Measurements from ENCODE around the gene EIF1. TPM values are rescaled to one million over a fixed set of nuclear protein-coding genes. Genes with fewer than 3 reads are reported as not detected.
A peak's percentile ranks its signal among the peaks of the same experiment; 100 is the strongest.

The EIF1 gene
- total and polyA plus RNA-seq, 2 experiments from 2014 or later, result 285 to 726 TPM

DNA sequence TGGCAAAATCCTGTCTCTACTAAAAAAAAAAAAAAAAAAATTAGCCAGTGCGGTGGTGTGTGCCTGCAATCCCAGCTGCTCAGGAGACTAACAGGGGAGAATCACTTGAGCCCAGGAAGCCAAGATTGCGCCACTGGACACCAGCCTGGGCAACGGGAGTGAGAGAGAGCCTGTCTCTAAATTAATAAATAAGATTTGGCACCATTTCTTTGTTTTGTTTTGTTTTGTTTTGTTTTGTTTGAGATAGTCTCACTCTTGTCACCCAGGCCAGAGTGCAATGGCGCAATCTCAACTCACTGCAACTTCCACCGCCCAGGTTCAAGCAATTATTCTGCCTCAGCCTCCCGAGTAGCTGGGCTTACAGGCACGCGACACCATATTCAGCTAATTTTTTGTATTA lies 14.0 kb downstream of the EIF1 start:
- Histone ChIP-seq H3K36me3 (no peaks in the 10 kb centered on the region), H3K4me3 (no peak overlapping the region), H3K27me3 (no peaks in the 10 kb centered on the region), H3K9me3 (ENCODE audit: low read depth) (no peaks in the 10 kb centered on the region), H3K4me1 (ENCODE audit: low read depth) (no peaks in the 10 kb centered on the region), H3K27ac (no peak overlapping the region)
- no peak for TF ChIP-seq CTCF (IDR thresholded peaks at IDR 0.05; ENCODE audit: low read depth, low read length)
- no peak for DNase-seq (ENCODE audit: low read depth in 1 of 2, low spot score in 1 of 2)

- Histone ChIP-seq H3K4me3 (no peak overlapping the region), H3K27me3 (peaks cover 8% of the 10 kb centered on the region), H3K4me1 (ENCODE audit: low read depth) (no peaks in the 10 kb centered on the region), H3K36me3 (no peaks in the 10 kb centered on the region), H3K9me3 (ENCODE audit: low read depth) (no peaks in the 10 kb centered on the region), H3K27ac (no peak overlapping the region)
- TF ChIP-seq CTCF (IDR thresholded peaks at IDR 0.05; ENCODE audit: low read depth, low read length), result no peak
- DNase-seq (ENCODE audit: low read depth in 1 of 2, low spot score in 1 of 2), result peak in 1 of 2 donors; percentile 49
Observed at GRCh38 chr17:41705271-41705991, 16.7 kb downstream of the EIF1 start.

DNA sequence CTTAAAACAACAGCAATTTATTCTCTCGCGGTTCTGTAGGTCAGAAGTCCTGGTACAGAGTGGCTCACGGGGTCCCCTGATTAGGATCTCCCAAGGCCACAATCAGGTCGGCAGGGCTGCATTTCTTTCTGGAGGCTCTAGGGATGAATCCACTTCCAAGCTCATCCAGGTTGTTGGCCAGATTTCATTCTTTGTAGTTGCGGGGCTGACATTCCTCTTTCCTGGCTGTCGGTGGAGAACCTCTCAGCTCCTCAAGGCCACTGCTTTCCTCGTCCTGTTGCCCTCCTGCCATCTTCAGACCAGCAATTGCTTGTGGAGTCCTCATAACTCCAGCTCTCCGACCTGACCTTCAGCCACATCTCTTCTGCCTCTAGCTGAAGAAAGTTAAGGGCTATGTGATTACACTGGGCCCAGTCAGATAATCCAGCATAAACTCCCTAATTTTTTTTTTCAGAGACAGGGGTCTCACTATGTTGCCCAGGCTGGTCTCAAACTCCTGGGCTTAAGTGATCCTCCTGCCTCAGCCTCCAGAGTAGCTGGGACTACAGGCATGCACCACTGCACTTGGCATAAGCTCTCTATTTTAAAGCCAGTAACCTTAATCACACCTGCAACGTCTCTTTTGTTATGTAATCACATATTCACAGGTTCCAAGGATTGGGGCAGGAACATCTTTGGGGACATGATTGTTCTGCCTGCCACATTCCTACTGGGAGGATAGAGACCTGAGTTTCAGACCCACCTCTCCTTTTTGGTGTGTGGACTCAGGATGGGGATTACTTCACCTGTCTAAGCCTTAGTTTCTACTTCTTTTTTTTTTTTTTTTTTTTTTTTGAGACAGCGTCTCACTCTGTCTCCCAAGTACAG lies 19.4 kb downstream of the EIF1 start:
- no peaks in the 10 kb centered on the region for H3K9me3 ChIP-seq (ENCODE audit: low read depth)
- no peaks in the 10 kb centered on the region for H3K36me3 ChIP-seq
- no peak overlapping the region for H3K4me3 ChIP-seq
- H3K27me3 ChIP-seq, result peaks cover 26% of the 10 kb centered on the region
- TF ChIP-seq CTCF (IDR thresholded peaks at IDR 0.05; ENCODE audit: low read depth, low read length), result no peak
- H3K27ac ChIP-seq, result no peak overlapping the region
- H3K4me1 ChIP-seq (ENCODE audit: low read depth), result no peaks in the 10 kb centered on the region
- DNase-seq (ENCODE audit: low read depth in 1 of 2, low spot score in 1 of 2), result no peak

- TF ChIP-seq CTCF (IDR thresholded peaks at IDR 0.05; ENCODE audit: low read depth, low read length), result no peak
- Histone ChIP-seq H3K27me3 (peaks cover 26% of the 10 kb centered on the region), H3K4me3 (no peak overlapping the region), H3K36me3 (no peaks in the 10 kb centered on the region), H3K27ac (no peak overlapping the region), H3K4me1 (ENCODE audit: low read depth) (no peaks in the 10 kb centered on the region), H3K9me3 (ENCODE audit: low read depth) (no peaks in the 10 kb centered on the region)
- peak in 1 of 2 donors; percentile 66 for DNase-seq (ENCODE audit: low read depth in 1 of 2, low spot score in 1 of 2)
Observed at GRCh38 chr17:41710472-41711090, 21.9 kb downstream of the EIF1 start.

- Histone ChIP-seq H3K4me1 (ENCODE audit: low read depth) (no peaks in the 10 kb centered on the region), H3K4me3 (no peak within 1 kb of the TSS), H3K27me3 (peaks cover 26% of the 10 kb centered on the region), H3K9me3 (ENCODE audit: low read depth) (no peaks in the 10 kb centered on the region), H3K27ac (no peak within 1 kb of the TSS), H3K36me3 (no peaks in the 10 kb centered on the region)
- DNase-seq (ENCODE audit: low read depth in 1 of 2, low spot score in 1 of 2), result no peak
- no peak for TF ChIP-seq CTCF (IDR thresholded peaks at IDR 0.05; ENCODE audit: low read depth, low read length)
Observed at GRCh38 chr17:41711669-41712400, 23.1 kb downstream of the EIF1 start, which contains the start of gene GAST. Gene GAST, plus strand, starts transcription at chr17:41712331. Its CDS starts 3,106 bp downstream, at chr17:41715437.
